HG03280 (cell line): ENCODE results near the gene ZSWIM3.
"Not testable (repeated sequence)": the region's sequence is repeated elsewhere in the genome, so short reads cannot be mapped to it uniquely, and the experiment has no call there.

Experiments
- ATAC-seq: cut with Tn5 transposase; IDR thresholded peaks from one replicate; pipeline ENCODE4 v1.9.1; 2021; ENCODE audit warnings: mild to moderate bottlenecking, moderate library complexity; ENCODE audit not compliant: unreplicated experiment

Gene ZSWIM3

GRCh38 chr20:45888681-45889080, 31.3 kb downstream of the ZSWIM3 start:
- no peak for ATAC-seq

GRCh38 chr20:45890077-45890984, 32.9 kb downstream of the ZSWIM3 start:
- ATAC-seq: peak; percentile 31

GRCh38 chr20:45890985-45891983, 33.9 kb downstream of the ZSWIM3 start, which contains the start of the genes CTSA and NEURL2:
CTSA (plus strand) TSS chr20:45891335; CDS start chr20:45891569, 234 bp downstream.
NEURL2 (minus strand) TSS chr20:45891208; CDS start chr20:45890991, 217 bp downstream.
- peak; percentile 79 for ATAC-seq

GRCh38 chr20:45892049-45892825, 34.8 kb downstream of the ZSWIM3 start:
- no peak for ATAC-seq

GRCh38 chr20:45892828-45893500, 35.5 kb downstream of the ZSWIM3 start:
- no peak for ATAC-seq

GRCh38 chr20:45893831-45894230, 36.4 kb downstream of the ZSWIM3 start:
- no peak for ATAC-seq

GRCh38 chr20:45894797-45895196, 37.4 kb downstream of the ZSWIM3 start:
- ATAC-seq: no peak

- no peak for ATAC-seq
Observed at GRCh38 chr20:45896641-45897161, 39.3 kb downstream of the ZSWIM3 start.

GRCh38 chr20:45897289-45897688, 39.9 kb downstream of the ZSWIM3 start:
- ATAC-seq: no peak

- no peak for ATAC-seq
Observed at GRCh38 chr20:45897692-45898091, 40.3 kb downstream of the ZSWIM3 start.

GRCh38 chr20:45898285-45898684, 40.9 kb downstream of the ZSWIM3 start:
- no peak for ATAC-seq

GRCh38 chr20:45899046-45899835, 41.8 kb downstream of the ZSWIM3 start:
- ATAC-seq: no peak

- not testable (repeated sequence) for ATAC-seq
Observed at GRCh38 chr20:45901332-45901731, 43.9 kb downstream of the ZSWIM3 start.

GRCh38 chr20:45902199-45902701, 44.8 kb downstream of the ZSWIM3 start:
- no peak for ATAC-seq

- no peak for ATAC-seq
Observed at GRCh38 chr20:45904583-45905504, 47.4 kb downstream of the ZSWIM3 start.

GRCh38 chr20:45905505-45906079, 48.2 kb downstream of the ZSWIM3 start:
- ATAC-seq: no peak
